ENCODE measurements around the gene ADAMTS12.

Gene ADAMTS12

DNA sequence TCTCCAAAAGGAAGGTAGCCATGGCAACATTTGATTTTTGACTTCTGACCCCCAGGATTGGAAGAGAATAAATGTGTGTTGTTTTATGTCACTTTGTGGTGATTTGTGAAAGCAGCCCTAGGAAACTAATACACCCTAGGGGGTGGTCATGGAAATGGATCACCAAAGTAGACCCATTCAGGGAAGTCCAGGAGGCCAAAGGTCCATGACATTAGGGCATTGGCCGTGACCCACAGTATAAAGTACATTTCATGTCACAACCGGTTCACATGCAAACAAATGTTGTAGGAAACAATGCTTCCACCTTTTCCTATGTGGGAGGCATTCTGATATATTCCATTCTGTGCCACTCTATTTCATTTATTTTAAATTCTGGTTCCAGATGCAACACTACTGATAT, 128.4 kb downstream of the ADAMTS12 start:
- in situ Hi-C loops (cut with HindIII; ENCODE audit: low sequenced_read_pairs), result no loop called here

DNA sequence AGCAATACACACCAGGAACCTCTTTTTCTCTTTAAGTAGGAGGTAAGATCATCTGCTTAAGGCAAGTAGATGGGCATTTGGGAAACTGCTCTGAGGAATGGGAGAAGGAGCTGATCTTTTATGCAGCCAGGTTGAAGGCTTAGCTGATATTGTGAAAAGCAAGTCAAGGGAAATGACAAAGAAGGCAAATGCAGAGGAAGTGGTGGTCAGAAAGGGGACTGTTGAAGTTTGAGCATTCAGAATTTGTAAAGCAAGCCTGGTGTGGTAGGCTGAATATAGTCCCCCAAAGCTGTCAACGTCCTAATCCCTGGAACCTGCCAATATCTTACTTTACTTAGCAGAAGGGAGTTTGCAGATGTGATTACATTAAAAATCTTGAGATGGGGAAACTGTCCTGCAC, 128.9 kb downstream of the ADAMTS12 start:
- in situ Hi-C loops (cut with HindIII; ENCODE audit: low sequenced_read_pairs), result no loop called here

DNA sequence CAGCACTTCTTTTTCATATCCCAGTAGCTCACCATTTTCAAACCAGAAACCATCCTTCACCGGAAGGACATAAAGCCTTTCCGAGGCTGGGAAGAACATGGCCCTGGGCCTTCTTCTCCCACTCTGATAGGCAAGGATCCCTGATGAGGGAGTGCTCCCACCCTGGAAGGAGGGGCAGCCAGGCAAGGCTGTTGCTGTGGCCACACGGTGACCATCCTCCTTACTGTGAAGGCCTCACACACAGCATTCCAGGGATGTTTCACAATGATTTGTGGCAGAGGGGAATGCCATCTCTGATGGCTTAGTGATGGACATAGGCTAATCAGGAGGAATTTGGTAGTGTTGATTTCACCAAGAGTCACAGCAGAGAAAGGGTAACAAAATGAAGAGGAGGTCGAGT, 130.7 kb downstream of the ADAMTS12 start:
- in situ Hi-C loops (cut with HindIII; ENCODE audit: low sequenced_read_pairs), result no loop called here

DNA sequence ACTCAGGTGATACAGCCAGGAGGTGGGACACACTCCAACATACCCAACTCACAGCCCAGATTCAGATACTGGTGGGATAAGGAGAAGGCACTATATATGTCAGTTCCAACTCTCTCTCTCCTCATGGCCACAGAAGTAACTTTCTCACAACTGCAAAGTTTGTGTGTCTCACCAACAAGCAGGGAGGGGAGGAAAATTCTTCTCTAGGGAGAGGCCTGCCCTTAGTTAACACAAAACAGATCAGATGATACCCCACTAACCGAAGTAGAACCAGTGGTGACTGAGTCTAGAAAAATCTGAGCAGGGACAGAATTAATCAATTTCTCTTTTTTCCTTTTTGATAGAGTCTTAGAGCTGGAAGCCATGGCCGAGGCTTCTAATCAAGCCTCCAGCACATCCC, 133.1 kb downstream of the ADAMTS12 start:
- in situ Hi-C loops (cut with HindIII; ENCODE audit: low sequenced_read_pairs), result no loop called here

DNA sequence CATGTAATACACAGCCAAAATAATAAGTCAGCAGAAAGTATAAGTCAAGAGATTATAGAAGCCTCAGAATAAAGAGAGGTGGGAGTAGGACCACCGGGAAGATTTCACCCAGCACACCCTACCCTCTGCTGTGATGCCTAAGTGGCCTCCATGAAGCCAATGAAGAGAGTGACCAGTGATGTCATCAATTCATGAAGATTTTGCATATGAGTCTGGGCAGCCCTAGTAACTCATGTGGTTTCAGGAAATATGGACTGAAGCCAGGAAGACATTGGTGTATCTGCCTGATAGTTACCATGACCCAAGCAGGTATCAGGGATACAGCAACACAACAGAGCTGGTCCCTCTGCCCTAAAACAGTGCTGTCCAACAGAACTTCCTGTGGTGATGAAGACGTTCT, 135.3 kb downstream of the ADAMTS12 start:
- in situ Hi-C loops (cut with HindIII; ENCODE audit: low sequenced_read_pairs), result no loop called here

DNA sequence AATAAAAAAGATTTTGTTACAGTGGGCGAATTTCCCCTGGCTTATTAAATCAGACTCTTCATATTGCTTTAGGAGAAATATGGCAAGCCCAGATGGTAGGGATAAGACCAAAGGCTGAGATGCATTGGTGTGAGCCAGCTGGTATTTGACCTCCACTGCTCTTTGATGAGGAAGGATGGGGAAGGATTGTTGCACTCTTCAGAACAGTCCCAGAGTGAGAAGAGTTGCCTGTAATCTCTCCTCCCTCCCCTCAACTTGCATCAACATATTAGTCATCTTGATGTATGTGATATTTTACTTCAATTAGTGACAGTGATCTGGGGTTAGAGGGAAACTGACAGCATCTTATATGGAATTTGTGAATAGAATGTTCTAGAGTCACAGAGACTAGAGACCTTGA, 136.6 kb downstream of the ADAMTS12 start:
- in situ Hi-C loops (cut with HindIII; ENCODE audit: low sequenced_read_pairs), result no loop called here

DNA sequence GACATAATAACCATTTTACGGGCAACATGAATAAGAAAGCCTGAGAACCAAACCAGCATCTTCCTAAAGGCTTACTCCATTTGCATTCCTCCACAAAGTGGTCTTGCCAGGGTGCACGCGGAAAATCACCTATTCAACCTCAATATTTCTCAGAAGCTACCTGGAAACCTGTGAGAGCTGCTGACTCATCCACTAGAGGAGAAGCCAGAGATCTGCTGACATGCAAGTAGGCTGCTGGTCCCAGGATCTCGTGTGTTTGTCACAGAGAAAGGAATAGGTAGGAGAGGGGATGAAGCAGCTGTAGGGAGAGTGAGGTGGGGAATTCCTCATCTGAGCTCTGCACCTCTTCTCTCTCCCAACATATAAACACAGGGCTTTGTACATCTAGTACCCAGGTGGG, 138.1 kb downstream of the ADAMTS12 start:
- in situ Hi-C loops (cut with HindIII; ENCODE audit: low sequenced_read_pairs), result no loop called here

DNA sequence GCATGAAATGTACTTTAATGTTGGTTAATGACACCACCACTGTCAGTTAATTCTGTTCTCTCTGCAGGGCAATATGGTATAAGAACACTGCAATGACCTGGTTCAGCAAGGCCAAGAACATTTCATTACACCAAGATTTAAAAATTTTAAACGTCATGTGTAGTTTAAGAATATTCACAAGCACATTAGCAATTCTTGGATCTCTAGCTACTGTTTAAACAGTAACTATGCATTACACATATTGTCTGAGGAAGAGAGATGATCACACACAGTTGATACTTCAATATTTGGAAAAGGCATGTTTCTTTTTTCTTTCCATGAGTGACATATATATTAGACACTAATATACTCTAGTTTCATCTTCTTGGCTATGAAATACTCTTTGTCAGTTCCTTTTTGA, 143.0 kb downstream of the ADAMTS12 start:
- in situ Hi-C loops (cut with HindIII; ENCODE audit: low sequenced_read_pairs), result no loop called here

DNA sequence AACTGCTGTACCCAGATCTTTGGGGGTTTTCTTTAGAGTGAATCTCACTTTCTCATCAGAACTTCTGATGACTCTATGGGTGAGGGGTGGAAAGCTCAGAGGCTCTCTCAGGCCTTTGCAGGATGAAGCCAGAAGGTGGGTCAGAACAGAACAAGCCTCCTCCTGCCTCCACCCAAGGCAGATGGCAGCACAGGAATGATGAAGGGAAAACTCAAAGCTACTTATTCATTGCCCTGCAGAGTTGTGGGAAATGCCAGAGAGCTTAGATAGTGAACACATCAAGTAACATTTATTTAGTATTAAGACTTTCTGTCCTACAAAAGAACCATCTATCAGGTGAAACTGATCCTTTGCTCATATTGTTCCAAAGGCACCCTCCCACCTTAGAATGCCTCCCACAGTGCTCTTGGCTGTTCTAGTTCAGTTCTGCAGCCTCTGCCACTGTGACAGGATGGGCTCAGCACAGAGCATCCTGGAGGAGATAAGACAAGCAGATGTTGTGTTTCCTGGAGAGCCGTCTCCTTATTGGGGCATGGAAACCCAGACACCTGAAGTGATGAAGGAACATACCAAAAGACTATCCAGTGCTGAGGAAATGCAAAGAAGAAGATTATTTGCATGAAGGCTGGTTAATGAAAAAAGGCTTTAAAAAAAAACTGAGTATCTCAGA, 146.6 kb downstream of the ADAMTS12 start:
- in situ Hi-C loops (cut with HindIII; ENCODE audit: low sequenced_read_pairs), result no loop called here

DNA sequence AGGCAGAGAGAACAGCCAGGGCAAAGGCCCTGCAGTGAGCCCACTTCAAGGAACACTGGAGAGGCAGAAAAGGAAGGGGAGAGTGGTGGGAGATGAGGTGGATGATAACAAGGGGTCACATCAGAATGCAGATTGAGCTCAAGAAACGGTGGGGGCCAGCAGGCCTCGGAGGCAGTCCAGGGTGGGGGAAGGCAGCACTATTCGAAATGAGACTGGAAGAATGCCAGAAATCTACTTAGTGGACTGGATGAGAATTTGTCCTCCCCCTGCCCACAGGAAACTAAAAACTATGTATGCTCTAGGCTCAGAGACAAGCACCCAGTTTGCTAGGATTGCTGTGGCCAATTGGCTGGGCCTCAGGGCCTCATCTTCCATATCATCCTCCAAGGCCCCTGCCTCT, 148.7 kb downstream of the ADAMTS12 start:
- in situ Hi-C loops (cut with HindIII; ENCODE audit: low sequenced_read_pairs), result no loop called here

DNA sequence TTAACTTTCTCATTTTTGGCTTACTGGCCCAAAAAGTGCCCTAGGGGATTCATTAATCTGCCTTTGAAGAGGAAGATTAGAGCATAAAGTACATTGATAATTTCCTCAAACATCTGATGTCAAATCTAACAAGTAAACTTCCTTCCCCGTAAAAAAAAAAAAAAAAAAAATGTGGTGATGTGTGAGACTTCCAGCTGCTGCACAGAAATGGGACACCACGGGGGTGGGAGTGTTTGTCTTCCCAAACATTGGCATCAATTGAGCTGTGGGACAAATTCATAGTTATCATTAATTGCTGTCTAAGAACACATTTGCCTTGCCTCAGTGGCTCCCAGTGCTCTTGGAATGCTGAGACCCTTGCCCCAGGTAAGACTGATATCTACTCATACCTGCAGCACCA, 149.6 kb downstream of the ADAMTS12 start:
- in situ Hi-C loops (cut with HindIII; ENCODE audit: low sequenced_read_pairs), result no loop called here

DNA sequence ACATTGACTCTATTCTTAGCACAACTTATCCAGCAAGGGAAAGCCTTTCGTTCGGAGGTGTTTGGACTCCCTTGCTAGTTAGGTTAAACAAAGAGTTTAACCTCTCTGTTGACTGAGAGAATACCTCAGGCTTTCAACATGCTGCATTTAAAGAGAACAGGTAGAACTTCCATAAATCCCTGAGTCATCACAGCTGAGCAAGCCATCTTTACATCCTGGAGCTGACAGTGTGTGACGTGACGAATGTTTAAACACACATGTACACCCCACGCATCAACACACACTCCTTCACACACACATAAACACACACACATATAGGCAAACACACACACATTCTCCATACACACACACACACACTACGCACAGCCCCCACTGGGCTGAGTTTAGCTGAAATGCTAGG, 152.8 kb downstream of the ADAMTS12 start:
- in situ Hi-C loops (cut with HindIII; ENCODE audit: low sequenced_read_pairs), result no loop called here

DNA sequence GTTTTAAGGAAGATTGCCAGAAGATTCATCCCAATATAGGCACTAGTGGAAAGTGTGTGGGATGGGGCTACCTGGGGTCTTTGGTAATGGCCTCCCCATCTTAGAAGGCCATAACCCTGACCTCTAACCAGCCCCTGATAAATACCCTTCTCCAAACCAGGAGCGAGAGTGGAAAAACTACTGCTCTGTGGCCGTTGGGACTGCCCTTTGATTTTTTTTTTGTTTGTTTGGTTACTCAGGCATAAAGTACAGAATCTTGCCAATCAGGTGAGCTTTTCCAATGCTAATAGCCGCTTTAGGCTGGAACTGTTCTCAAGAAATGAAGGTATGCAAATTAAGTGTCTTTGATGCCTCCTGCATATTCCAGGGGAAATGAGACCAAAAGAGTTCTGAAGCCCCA, 153.7 kb downstream of the ADAMTS12 start:
- in situ Hi-C loops (cut with HindIII; ENCODE audit: low sequenced_read_pairs), result no loop called here

DNA sequence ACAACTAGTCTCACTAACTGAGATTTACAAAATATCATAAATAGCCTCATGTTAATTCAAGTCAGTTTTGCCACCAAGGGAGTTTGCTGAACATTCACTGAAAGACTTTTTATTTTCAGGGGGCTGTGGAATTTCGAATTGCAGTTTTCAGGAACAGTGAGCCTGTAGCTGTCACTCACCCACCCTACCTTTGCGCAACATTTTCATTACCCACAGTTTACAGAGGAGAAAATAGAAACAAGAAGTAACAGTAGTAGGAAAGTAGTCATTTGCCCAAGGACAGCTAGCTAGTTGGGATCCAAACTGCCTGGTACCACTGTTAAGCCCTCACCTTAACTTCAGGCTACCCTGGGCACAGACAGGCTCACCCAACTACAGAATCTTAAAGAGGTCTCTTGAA, 154.1 kb downstream of the ADAMTS12 start:
- in situ Hi-C loops (cut with HindIII; ENCODE audit: low sequenced_read_pairs), result no loop called here

DNA sequence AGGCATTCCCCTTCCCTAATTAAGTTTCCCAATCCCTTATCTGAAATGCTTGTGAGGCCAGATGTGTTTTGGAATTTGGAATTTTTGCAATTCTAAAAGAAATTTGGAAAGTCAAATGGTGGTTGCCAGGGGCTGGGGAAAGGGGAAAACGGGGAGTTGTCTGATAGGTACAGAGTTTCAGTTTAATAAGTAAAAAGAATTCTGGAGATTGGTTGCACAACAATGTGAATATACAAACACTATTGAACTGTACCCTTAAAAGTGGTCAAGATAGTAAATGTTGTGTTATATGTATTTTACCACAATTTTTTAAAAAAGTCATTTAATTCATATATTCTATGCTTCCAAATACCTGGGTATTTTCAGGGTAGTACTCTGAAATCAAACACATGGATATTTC, 154.5 kb downstream of the ADAMTS12 start:
- in situ Hi-C loops (cut with HindIII; ENCODE audit: low sequenced_read_pairs), result no loop called here

DNA sequence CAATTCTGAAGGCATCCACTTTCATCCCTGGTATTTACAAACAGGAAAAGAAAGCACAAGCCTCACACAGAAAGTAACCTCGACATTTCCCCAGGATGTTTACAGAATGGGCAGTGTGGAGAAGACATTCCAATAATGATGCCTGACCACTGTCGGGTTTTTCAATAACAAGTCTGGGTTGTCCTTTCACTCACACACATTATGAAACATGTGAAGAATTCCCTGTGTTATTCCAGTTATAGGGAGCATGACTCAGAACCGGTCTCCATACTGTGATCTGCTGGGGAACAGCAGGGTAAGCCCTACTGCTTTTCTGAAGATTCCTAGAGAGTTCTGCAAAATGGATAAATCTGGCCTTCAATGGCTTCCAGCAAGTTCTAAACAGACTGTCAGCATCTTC, 155.3 kb downstream of the ADAMTS12 start:
- in situ Hi-C loops (cut with HindIII; ENCODE audit: low sequenced_read_pairs), result no loop called here

DNA sequence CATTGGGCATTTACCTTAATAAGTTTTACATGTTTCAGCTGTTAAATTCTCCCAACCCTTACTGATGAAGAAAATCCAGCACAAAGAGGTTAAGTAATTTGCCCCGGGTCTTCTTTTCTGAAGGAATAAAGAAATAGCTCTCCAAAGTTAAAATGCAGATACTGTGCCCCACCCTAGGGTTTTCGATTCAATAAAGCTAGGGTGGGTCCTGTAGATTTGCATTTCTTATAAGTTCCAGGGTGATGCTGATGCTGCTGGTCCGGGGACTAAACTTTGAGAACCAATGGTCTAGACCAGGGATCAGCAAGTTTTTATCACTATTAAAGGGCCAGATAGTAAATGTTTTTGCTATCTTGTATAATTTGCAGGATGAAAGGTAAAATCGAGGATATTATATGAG, 156.7 kb downstream of the ADAMTS12 start:
- in situ Hi-C loops (cut with HindIII; ENCODE audit: low sequenced_read_pairs), result no loop called here

DNA sequence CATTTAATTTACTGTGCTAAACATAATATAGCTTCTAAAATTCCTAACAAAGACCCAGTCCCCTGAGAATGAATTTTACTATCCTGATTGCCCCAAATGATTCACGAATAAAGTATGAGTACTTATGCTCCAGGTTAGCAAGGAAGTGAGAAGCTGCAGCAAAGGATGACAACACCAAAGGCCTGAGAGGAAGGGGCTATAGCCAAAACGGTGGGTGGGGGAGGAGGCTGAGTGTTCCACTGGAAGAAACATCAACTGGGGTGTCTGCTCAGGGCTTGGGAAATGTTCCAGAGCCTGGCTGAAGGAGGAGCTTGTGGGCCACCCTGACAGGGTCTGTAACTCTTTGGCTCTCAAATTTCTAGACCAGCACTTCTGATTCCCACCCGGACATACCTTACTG, 157.3 kb downstream of the ADAMTS12 start:
- in situ Hi-C loops (cut with HindIII; ENCODE audit: low sequenced_read_pairs), result no loop called here

DNA sequence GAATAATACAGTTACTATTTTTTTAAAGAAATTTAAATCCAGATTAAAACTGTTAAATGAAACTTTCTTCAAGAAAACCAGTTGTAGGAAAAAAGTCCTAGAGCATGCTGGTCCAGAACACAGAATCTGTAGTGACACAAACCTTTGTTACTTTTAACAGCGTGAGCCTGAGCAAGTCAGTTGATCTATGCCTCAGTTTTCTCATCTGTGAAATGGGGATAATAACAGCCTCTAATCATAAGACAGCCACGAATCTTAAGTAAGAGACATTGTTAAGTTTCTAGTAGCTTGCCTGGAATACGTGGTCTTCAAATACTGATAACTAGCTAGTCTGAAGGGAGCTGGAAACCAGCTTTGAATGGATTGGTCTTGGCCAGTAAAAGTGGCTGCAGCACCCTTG, 158.6 kb downstream of the ADAMTS12 start:
- in situ Hi-C loops (cut with HindIII; ENCODE audit: low sequenced_read_pairs), result no loop called here

DNA sequence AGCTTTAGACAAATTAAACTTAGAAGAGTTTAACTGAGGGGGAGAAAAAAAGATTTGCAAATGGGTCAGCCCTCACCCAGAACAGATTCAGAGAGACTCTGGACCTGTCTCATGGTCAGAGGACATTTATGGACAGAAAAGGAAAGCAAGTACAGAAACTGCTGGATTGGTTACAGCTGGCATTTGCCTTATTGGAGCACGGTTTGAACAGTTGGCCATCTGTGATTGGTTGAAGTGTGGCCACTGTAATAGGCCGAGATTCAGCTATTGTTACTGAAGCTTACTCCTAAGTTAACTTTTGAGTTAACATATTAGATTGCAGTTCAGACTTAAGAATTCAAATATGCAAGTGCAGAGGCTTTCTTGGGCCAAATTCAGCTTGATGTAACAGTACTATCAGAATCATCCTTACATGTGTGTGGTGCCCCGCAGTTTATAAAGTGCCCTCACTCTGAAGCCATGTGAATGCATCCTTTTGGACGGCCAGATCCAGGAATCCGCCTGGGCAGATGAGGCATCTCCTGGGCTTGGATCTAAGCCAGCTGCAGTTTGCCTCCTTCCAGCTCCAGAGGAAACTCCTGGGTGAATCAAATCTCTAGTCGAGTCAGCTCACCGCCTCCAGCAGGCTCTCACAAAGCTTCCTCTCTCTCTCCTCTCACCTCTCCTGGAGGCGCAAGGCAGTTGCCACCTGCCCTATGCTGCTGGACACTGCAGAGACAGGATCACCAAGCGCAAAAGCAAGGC, 165.2 kb downstream of the ADAMTS12 start:
- in situ Hi-C loops (cut with HindIII; ENCODE audit: low sequenced_read_pairs), result no loop called here

DNA sequence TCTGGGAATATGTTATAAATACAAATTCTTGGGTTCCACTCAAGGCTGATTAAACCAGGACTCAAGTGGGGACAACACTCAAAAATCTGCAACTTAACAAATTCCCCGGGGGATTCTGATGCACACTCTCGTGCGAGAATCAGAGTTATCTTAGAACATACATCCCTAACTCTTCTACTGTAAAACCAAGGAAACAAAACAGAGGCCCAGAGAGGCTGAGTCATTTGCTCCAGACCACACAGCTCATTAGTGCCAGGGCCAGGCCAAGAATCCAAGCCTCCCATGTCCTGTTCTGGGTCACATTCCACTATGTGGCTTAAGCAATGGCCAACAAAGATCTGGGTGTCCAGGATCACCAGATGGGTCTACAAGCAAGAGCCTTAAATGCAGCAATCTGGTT, 166.0 kb downstream of the ADAMTS12 start:
- in situ Hi-C loops (cut with HindIII; ENCODE audit: low sequenced_read_pairs), result no loop called here

DNA sequence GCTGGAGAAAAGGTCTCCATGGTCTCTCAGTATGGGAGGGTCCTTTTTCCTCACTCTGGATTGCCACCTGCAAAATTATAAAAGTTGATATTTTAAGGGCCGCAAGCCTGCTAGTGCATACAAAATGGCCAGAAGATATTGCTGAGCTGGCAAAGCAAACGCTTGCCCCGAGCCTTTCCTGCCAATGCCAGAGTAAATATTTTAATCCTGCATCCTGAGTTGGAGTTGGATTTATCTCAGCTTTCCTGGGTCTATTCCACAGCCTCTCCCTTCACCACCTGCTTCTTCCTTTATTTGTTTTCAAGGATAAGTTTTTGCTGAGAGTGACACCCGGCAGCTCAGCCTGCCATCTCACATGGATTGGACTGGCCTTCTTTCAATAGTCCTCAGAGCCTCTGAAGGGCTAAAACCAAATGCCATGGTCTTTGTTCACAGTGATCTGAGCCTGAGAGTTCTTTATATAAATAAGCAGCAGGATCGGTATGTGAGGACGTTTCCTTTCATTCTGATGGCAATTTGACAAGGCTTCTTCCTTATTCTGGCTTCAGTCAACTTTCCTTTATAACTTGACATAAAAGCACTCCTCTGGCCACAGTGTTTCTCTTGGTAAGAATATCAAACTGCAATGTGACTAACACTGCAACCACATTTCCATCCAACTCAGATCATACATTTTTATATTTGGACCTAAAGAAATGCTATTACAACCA, 170.1 kb downstream of the ADAMTS12 start:
- in situ Hi-C loops (cut with HindIII; ENCODE audit: low sequenced_read_pairs), result no loop called here
